Body of pancreas (tissue), 4 donors: ENCODE results near the gene TNK1. TPM values are rescaled to one million over a fixed set of nuclear protein-coding genes. Genes with fewer than 3 reads are reported as not detected.

Source experiments
- ATAC-seq: fragments of 150-250 bp; one replicate; pipeline ENCODE4 v1.9.1; 2016
- DNase-seq, 4 donors: peaks; one replicate each; pipeline ENCODE4 v3.0.0-alpha.2; 2019
- H3K27ac ChIP-seq, 4 donors: fragments of 200-600 bp; sonication (generic); 1 replicate in 3 of 4; 2 replicates in 1 of 4; pipeline versions ENCODE4 v1.5.1 to v1.6.1; 2016 to 2019; ENCODE audit warnings: mild to moderate bottlenecking in 1 of 4, mixed read lengths in 1 of 4, moderate library complexity in 1 of 4
- H3K27me3 ChIP-seq, 2 donors: fragments of 200-600 bp; sonication (generic); one replicate each; pipeline ENCODE4 v1.6.0; 2016; ENCODE audit warnings: mild to moderate bottlenecking in 1 of 2
- H3K36me3 ChIP-seq, 2 donors: fragments of 200-600 bp; sonication (generic); replicated peaks in 1 of 2; 2 replicates each; pipeline ENCODE4 v1.5.1; 2016; ENCODE audit warnings: low read depth in 2 of 2; ENCODE audit not compliant: insufficient read depth in 1 of 2
- H3K4me1 ChIP-seq: fragments of 200-600 bp; sonication (generic); one replicate; pipeline ENCODE4 v1.6.0; 2016
- H3K4me3 ChIP-seq, 2 donors: fragments of 200-600 bp; sonication (generic); 1 replicate in 1 of 2; 2 replicates in 1 of 2; pipeline ENCODE4 v1.5.1; 2016 to 2019
- H3K9me3 ChIP-seq, 3 donors: fragments of 200-600 bp; sonication (generic); 1 replicate in 2 of 3; 2 replicates in 1 of 3; pipeline ENCODE4 v1.5.1; 2016
- POLR2A ChIP-seq, 3 donors: fragments of 450-650 bp; IDR thresholded peaks; one replicate each; pipeline ENCODE4 v1.6.1; 2016; ENCODE audit warnings: antibody characterized with exemption in 3 of 3, mild to moderate bottlenecking in 2 of 3
- WGBS, 2 donors: methylation state at CpG; one replicate each; pipeline ENCODE4 v1.1.5; 2017; 5-methylcytosine and 5-hydroxymethylcytosine counted together
- intact Hi-C: fragments of 100-400 bp; cut with DNase I; formaldehyde crosslinking; loops from one replicate; pipeline ENCODE4 v1.15.1; 2023
- total RNA-seq, 2 donors: library from RNA; depleted of rRNA; stranded (reverse); fragments of >200 nt; gene quantifications; one replicate each; pipeline ENCODE4 v1.1.0, GENCODE V29; 2016
- TF ChIP-seq, protein P1 (sequence below), 7 experiments: fragments of 450-650 bp in 4 of 7; fragments of 200-600 bp in 3 of 7; sonication (generic) in 3 of 7; IDR thresholded peaks; one replicate each; pipeline ENCODE4 v1.5.1; 2016 to 2019; ENCODE audit warnings: antibody characterized with exemption in 7 of 7

The TNK1 gene
- total RNA-seq, 2 donors from 2014 or later: 12.7 to 15.8 TPM

DNA sequence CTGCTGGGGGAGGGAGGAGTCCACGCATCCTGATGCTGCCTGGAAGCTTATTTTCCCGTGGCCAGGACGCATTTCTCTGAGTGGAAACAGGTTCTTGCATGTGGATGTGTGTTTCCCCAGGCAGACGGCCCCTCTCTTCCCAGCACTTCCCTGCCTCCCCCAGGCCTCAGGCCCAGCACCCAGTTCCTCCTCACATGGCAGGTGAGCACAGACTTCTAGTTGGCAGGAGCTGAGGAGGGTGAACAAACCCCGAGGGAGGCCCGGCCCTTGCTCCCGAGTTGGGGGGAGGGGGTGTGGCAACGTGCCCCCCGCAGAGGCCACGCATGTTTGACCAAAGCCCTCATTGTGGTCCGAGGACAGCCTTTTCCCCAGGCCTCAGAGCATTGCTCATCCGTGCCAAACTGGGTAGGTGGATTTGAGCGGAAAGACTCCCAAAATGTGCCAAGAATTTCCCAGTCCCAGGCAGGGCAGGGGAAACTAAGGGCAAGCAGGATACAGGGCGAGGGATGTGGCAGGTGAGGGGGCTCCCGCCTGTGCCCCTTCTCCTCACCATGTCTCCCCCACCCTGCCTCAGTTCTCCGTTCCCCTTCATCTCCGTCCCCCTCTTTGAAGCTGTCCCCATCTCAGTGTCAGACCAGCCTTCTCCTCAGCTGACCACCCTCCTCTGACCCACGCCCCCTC, 37.7 kb downstream of the TNK1 start:
- Histone ChIP-seq H3K4me3 (no peak overlapping the region), H3K27ac (no peak overlapping the region), H3K27me3 (no peaks in the 10 kb centered on the region), H3K9me3 (no peaks in the 10 kb centered on the region), H3K4me1 (no peaks in the 10 kb centered on the region), H3K36me3 (no peaks in the 10 kb centered on the region)
- TF ChIP-seq, protein P1, sequence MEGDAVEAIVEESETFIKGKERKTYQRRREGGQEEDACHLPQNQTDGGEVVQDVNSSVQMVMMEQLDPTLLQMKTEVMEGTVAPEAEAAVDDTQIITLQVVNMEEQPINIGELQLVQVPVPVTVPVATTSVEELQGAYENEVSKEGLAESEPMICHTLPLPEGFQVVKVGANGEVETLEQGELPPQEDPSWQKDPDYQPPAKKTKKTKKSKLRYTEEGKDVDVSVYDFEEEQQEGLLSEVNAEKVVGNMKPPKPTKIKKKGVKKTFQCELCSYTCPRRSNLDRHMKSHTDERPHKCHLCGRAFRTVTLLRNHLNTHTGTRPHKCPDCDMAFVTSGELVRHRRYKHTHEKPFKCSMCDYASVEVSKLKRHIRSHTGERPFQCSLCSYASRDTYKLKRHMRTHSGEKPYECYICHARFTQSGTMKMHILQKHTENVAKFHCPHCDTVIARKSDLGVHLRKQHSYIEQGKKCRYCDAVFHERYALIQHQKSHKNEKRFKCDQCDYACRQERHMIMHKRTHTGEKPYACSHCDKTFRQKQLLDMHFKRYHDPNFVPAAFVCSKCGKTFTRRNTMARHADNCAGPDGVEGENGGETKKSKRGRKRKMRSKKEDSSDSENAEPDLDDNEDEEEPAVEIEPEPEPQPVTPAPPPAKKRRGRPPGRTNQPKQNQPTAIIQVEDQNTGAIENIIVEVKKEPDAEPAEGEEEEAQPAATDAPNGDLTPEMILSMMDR (IDR thresholded peaks at IDR 0.05): no peak
- TF ChIP-seq POLR2A (IDR thresholded peaks at IDR 0.05): no peak
- ATAC-seq (no peak), DNase-seq (no peak)
- intact Hi-C loops: no loop called here
- 56 to 61% methylated on average over 14 to 18 of the region's 18 CpGs for WGBS, 2 donors

DNA sequence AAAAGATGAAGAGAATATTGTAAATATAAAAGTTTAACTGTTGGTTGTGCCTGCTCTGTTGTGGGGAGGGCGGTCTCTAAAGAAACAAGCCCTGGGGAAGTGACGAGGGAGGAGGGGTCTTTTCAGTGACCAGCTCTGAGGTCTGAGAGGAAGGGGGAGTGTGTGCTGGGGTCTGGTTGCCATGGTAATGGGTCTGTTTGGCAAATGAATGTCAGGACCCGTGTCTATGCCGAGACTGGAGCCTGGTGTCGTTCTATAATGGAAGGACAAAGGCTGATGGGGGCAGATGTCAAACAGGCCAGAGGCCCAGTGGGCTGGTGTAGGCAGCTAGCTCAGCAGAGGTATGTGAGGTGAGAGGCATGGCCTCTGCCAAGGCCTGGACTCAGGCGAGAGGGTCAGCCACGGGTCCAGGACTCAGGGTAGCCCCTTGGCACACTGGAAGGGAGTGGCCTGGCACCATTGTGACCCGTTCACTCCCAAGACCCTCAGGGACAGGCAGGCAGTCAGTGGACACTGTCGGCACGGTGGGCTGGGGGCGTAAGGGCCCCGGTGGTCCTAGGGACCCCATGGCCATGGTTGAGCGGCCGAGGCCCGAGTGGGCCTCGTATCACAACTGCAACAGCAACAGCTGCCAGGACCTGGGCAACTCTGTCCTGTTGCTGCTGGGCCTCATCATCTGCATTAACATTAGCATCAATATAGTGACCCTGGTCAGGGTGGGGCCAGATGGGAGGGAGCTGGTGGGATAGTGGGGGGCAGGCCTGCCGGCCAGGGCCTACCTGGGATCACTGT, 39.1 kb downstream of the TNK1 start, which contains the start of gene SPEM1:
Gene SPEM1 (plus strand): TSS at position 506 of the 792 bp plus-strand sequence. CDS start 61 bp downstream, at position 567.
- Histone ChIP-seq H3K27ac (no peak within 1 kb of the TSS), H3K4me1 (no peaks in the 10 kb centered on the region), H3K4me3 (no peak within 1 kb of the TSS), H3K9me3 (no peaks in the 10 kb centered on the region), H3K27me3 (no peaks in the 10 kb centered on the region), H3K36me3 (no peaks in the 10 kb centered on the region)
- no peak for DNase-seq
- no peak for ATAC-seq
- WGBS, 2 donors: 68 to 71% methylated on average over 5 to 13 of the region's 17 CpGs
- intact Hi-C loops: no loop called here
- no peak for TF ChIP-seq POLR2A (IDR thresholded peaks at IDR 0.05)
- TF ChIP-seq, protein P1 (IDR thresholded peaks at IDR 0.05): no peak

DNA sequence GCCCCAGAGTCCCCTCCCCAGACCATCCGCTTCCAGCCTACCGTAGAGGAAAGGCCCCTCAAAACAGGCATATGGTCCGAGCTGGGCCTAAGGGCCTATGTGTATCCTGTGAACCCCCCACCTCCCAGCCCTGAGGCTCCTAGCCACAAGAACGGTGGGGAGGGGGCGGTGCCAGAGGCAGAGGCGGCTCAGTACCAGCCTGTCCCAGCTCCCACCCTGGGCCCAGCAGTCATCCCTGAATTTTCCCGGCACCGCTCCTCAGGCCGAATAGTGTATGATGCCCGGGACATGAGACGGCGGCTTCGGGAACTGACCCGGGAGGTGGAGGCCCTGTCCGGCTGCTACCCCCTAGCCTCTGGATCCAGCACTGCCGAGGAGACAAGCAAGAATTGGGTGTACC, 40.3 kb downstream of the TNK1 start:
- Histone ChIP-seq H3K4me1 (no peaks in the 10 kb centered on the region), H3K9me3 (no peaks in the 10 kb centered on the region), H3K27me3 (no peaks in the 10 kb centered on the region), H3K27ac (no peak overlapping the region), H3K36me3 (no peaks in the 10 kb centered on the region), H3K4me3 (no peak overlapping the region)
- TF ChIP-seq, protein P1 (IDR thresholded peaks at IDR 0.05): no peak
- no peak for TF ChIP-seq POLR2A (IDR thresholded peaks at IDR 0.05)
- 89 to 92% methylated on average over 11 to 16 of the region's 16 CpGs for WGBS, 2 donors
- ATAC-seq (no peak), DNase-seq (no peak)
- intact Hi-C loops: no loop called here

DNA sequence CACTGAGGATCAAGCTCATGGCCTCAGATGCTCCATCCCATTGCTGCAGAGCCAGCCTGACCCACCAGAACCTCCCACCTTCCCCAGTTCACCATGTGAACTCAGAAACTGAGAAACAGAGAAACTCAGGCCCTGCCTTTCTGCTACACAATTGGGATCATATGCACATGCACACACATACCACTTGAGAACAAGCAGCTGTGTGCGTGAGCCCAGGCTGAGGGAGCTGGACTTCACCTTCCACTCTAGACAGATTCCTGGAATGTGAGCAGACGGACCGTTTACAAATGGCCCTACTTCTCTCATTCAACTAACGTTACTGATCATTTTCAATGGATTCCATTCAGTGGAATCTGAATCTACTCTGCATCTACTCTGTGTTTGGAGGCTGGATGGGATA, 42.8 kb downstream of the TNK1 start:
- intact Hi-C loops: no loop called here
- no peaks in the 10 kb centered on the region for H3K36me3 ChIP-seq
- ATAC-seq: no peak
- no peak for DNase-seq
- H3K4me1 ChIP-seq: no peaks in the 10 kb centered on the region
- TF ChIP-seq, protein P1 (IDR thresholded peaks at IDR 0.05): no peak
- no peak for TF ChIP-seq POLR2A (IDR thresholded peaks at IDR 0.05)
- H3K4me3 ChIP-seq: no peak overlapping the region
- no peak overlapping the region for H3K27ac ChIP-seq
- H3K27me3 ChIP-seq: no peaks in the 10 kb centered on the region
- H3K9me3 ChIP-seq: no peaks in the 10 kb centered on the region
- WGBS, 2 donors: 42 to 63% methylated on average over 4 of the region's 4 CpGs
